GM12878 (cell line): Measurements from ENCODE around the gene NET1.

ENCODE experiments used
- CHD2 ChIP-seq: IDR thresholded peaks from 2 replicates; pipeline ENCODE4 v1.6.1; 2011; ENCODE audit warnings: low read depth, low read length, improper control_type of control experiment, borderline replicate concordance
- CTCF ChIP-seq, 3 experiments: IDR thresholded peaks in 2 of 3; conservative IDR thresholded peaks in 1 of 3; 2 replicates each; pipeline ENCODE4 v1.5.1; 2011; ENCODE audit warnings: low read depth in 3 of 3, low read length in 3 of 3, mild to moderate bottlenecking in 3 of 3, control low read depth in 2 of 3, moderate library complexity in 2 of 3, inconsistent platforms in 1 of 3, mixed read lengths in 1 of 3; ENCODE audit not compliant: control insufficient read depth in 2 of 3, insufficient read depth in 1 of 3; ENCODE audit errors: extremely low read depth in 1 of 3
- EZH2 ChIP-seq: IDR thresholded peaks from 2 replicates; pipeline ENCODE4 v1.6.1; 2012; ENCODE audit warnings: low read depth, mild to moderate bottlenecking, control low read depth, inconsistent platforms, low read length, borderline replicate concordance; ENCODE audit not compliant: control insufficient read depth
- NFXL1 ChIP-seq: fragments of 450-650 bp; IDR thresholded peaks from 2 replicates; pipeline ENCODE4 v1.6.1; 2017; ENCODE audit warnings: antibody characterized with exemption, mild to moderate bottlenecking, borderline replicate concordance
- POLR2A ChIP-seq: IDR thresholded peaks from 2 replicates; pipeline ENCODE4 v1.6.1; 2011; ENCODE audit warnings: low read depth, mild to moderate bottlenecking, low read length
- RELA ChIP-seq: fragments of 450-650 bp; IDR thresholded peaks from 2 replicates; pipeline ENCODE4 v1.8.0; 2014; ENCODE audit warnings: borderline replicate concordance; ENCODE audit not compliant: partially characterized antibody
- YY1 ChIP-seq: IDR thresholded peaks from 2 replicates; pipeline ENCODE4 v1.6.1; 2011; ENCODE audit warnings: low read depth, mild to moderate bottlenecking, low read length
- ZBTB4 ChIP-seq: fragments of 450-650 bp; formaldehyde crosslinking; IDR thresholded peaks from 2 replicates; pipeline ENCODE4 v1.4.0; 2022; ENCODE audit warnings: mild to moderate bottlenecking, moderate library complexity
- TF ChIP-seq, protein P1 (sequence below): IDR thresholded peaks from 2 replicates; pipeline ENCODE4 v1.6.1; 2012; ENCODE audit warnings: mild to moderate bottlenecking, low read depth, low read length

DNA sequence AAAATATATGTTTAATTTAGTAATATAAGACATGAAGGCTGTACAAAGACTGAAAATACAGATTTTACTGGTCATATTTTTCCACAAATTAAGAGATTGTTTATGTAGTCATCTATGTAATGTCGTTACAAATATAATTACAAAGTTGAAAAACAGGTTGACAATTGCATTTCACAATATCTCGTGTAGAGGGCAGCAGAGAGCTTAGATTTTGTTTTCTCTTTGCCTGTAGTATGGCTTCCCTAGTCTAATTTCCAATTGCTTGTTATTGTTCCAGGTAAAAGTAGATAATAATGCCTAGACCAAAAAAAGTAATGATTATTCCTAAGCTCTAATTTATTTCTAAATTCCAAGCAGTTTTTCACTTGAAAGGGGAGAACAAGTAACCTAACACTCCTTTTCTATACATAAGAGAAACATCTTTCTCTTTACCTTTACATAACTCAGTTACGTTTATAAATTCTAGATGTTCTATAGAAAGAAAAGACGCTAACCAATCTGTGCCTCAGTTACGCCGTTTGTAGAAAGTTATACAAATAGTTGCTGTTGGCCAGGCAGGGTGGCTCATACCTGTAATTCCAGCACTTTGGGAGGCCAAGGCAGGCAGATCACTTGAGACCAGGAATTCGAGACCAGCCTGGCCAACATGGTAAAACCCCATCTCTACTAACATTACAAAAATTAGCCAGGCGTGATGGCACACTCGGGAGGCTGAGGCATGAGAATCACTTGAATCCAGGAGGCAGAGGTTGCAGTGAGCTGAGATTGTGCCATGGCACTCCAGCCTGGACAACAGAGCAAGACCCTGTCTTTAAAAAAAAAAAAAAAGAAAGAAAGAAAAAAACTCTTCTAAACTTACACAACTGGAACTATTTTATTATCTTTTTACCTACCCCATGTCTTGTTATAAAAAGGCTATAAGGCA is 30.0 kb downstream of the NET1 start:
- TF ChIP-seq EZH2 (no peak), CTCF (IDR thresholded peaks at IDR 0.05 in 2 of 3, conservative IDR thresholded peaks at IDR 0.05 in 1 of 3; ENCODE audit: control insufficient read depth in 2 of 3, extremely low read depth in 1 of 3, insufficient read depth in 1 of 3, low read depth in 3 of 3, low read length in 3 of 3) (peak; percentile 54 to 71 (median 62); a peak in 5 of 6 replicates), ZBTB4 (CRISPR knock-in tag) (no peak), NFXL1 (no peak), YY1 (0 out of 2 replicates have a peak, but pooled peaks have one; percentile 12), CHD2 (no peak), POLR2A (no peak), RELA (no peak)
- TF ChIP-seq, protein P1, sequence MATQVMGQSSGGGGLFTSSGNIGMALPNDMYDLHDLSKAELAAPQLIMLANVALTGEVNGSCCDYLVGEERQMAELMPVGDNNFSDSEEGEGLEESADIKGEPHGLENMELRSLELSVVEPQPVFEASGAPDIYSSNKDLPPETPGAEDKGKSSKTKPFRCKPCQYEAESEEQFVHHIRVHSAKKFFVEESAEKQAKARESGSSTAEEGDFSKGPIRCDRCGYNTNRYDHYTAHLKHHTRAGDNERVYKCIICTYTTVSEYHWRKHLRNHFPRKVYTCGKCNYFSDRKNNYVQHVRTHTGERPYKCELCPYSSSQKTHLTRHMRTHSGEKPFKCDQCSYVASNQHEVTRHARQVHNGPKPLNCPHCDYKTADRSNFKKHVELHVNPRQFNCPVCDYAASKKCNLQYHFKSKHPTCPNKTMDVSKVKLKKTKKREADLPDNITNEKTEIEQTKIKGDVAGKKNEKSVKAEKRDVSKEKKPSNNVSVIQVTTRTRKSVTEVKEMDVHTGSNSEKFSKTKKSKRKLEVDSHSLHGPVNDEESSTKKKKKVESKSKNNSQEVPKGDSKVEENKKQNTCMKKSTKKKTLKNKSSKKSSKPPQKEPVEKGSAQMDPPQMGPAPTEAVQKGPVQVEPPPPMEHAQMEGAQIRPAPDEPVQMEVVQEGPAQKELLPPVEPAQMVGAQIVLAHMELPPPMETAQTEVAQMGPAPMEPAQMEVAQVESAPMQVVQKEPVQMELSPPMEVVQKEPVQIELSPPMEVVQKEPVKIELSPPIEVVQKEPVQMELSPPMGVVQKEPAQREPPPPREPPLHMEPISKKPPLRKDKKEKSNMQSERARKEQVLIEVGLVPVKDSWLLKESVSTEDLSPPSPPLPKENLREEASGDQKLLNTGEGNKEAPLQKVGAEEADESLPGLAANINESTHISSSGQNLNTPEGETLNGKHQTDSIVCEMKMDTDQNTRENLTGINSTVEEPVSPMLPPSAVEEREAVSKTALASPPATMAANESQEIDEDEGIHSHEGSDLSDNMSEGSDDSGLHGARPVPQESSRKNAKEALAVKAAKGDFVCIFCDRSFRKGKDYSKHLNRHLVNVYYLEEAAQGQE = no peak
